ENCODE results near the gene SSH2. TPM values are rescaled to one million over a fixed set of nuclear protein-coding genes. Genes with fewer than 3 reads are reported as not detected.

Gene SSH2
- total and polyA plus RNA-seq, 9 of the 15 experiments (the other 6 are each of a cell fraction or from before 2014, with no cell fraction given): 3.9 to 16.1 (median 10.2) TPM

DNA sequence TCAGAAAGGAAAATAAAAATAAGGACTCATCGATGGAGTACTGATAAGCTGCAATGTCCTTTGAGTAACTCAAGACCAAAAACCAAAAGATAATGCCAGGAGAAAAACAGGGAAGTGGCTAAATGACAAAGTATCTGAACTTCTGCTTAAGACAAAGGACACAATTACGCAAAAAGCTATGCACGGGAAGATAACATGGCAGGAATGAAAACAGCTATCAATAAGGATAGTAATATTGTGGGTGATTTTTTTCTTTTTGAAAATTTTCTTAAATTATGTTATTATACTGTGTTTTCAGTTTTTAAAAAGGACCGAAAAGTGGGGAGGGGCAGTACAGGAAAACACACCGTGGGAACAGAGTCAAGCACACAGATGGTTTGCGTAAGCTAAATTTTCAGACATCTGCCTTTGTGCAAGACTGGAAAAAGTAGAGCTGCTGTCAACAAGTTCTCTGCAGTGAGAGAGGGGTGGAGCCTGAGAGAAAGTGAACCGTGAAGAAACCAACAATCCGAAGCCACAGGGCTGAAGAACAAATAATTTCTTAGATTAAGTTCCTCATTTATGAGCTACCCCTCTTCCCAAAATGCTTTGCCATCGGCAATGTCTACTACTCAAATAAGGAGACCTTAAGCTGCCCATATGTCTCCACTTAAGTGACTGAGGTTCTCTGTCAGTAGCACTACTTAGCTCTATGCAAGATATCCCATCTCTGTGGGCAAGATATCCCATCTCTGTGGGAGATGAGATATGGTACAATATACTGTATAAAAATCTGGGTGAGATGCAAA lies 207.4 kb downstream of the SSH2 start (continued):
- TF ChIP-seq, protein P1, sequence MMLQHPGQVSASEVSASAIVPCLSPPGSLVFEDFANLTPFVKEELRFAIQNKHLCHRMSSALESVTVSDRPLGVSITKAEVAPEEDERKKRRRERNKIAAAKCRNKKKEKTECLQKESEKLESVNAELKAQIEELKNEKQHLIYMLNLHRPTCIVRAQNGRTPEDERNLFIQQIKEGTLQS (IDR thresholded peaks at IDR 0.05): peak; percentile 18; the same call in 1 of the 2 replicates
- TF ChIP-seq, protein P1 (CRISPR knock-in tag; conservative IDR thresholded peaks at IDR 0.05): no peak
- TF ChIP-seq NELFE (IDR thresholded peaks at IDR 0.05; ENCODE audit: insufficient read depth, insufficient read length): no peak
- peak; percentile 79; the same call in 1 of the 2 replicates for TF ChIP-seq LEF1 (IDR thresholded peaks at IDR 0.05)
- 0 out of 2 replicates have a peak, but pooled peaks have one; percentile 31 for TF ChIP-seq ZBTB17 (CRISPR knock-in tag; IDR thresholded peaks at IDR 0.05)
- no peak for TF ChIP-seq HIVEP1 (CRISPR knock-in tag; IDR thresholded peaks at IDR 0.05)
- TF ChIP-seq, protein P2, sequence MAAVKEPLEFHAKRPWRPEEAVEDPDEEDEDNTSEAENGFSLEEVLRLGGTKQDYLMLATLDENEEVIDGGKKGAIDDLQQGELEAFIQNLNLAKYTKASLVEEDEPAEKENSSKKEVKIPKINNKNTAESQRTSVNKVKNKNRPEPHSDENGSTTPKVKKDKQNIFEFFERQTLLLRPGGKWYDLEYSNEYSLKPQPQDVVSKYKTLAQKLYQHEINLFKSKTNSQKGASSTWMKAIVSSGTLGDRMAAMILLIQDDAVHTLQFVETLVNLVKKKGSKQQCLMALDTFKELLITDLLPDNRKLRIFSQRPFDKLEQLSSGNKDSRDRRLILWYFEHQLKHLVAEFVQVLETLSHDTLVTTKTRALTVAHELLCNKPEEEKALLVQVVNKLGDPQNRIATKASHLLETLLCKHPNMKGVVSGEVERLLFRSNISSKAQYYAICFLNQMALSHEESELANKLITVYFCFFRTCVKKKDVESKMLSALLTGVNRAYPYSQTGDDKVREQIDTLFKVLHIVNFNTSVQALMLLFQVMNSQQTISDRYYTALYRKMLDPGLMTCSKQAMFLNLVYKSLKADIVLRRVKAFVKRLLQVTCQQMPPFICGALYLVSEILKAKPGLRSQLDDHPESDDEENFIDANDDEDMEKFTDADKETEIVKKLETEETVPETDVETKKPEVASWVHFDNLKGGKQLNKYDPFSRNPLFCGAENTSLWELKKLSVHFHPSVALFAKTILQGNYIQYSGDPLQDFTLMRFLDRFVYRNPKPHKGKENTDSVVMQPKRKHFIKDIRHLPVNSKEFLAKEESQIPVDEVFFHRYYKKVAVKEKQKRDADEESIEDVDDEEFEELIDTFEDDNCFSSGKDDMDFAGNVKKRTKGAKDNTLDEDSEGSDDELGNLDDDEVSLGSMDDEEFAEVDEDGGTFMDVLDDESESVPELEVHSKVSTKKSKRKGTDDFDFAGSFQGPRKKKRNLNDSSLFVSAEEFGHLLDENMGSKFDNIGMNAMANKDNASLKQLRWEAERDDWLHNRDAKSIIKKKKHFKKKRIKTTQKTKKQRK (IDR thresholded peaks at IDR 0.05; ENCODE audit: borderline replicate concordance, low read depth, low read length): no peak
- TF ChIP-seq, protein P3, sequence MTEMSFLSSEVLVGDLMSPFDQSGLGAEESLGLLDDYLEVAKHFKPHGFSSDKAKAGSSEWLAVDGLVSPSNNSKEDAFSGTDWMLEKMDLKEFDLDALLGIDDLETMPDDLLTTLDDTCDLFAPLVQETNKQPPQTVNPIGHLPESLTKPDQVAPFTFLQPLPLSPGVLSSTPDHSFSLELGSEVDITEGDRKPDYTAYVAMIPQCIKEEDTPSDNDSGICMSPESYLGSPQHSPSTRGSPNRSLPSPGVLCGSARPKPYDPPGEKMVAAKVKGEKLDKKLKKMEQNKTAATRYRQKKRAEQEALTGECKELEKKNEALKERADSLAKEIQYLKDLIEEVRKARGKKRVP (CRISPR knock-in tag; IDR thresholded peaks at IDR 0.05): no peak
- no peak for TF ChIP-seq MBD2 (IDR thresholded peaks at IDR 0.05; ENCODE audit: borderline replicate concordance, low read depth)
- TF ChIP-seq FUS (optimal IDR thresholded peaks at IDR 0.05; ENCODE audit: low read depth, low read length): no peak
- TF ChIP-seq, protein P4, sequence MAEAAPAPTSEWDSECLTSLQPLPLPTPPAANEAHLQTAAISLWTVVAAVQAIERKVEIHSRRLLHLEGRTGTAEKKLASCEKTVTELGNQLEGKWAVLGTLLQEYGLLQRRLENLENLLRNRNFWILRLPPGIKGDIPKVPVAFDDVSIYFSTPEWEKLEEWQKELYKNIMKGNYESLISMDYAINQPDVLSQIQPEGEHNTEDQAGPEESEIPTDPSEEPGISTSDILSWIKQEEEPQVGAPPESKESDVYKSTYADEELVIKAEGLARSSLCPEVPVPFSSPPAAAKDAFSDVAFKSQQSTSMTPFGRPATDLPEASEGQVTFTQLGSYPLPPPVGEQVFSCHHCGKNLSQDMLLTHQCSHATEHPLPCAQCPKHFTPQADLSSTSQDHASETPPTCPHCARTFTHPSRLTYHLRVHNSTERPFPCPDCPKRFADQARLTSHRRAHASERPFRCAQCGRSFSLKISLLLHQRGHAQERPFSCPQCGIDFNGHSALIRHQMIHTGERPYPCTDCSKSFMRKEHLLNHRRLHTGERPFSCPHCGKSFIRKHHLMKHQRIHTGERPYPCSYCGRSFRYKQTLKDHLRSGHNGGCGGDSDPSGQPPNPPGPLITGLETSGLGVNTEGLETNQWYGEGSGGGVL (CRISPR knock-in tag; IDR thresholded peaks at IDR 0.05): no peak
- TF ChIP-seq EP400 (IDR thresholded peaks at IDR 0.05): 0 out of 2 replicates have a peak, but pooled peaks have one; percentile 20
- TF ChIP-seq SMAD2 (IDR thresholded peaks at IDR 0.05; ENCODE audit: low read depth, low read length): no peak
- no peak for TF ChIP-seq MXI1 (IDR thresholded peaks at IDR 0.05; ENCODE audit: low read depth, low read length)
- no peak for TF ChIP-seq PTRF (tag; IDR thresholded peaks at IDR 0.05)
- no peak for TF ChIP-seq SMC3 (conservative IDR thresholded peaks at IDR 0.05; ENCODE audit: insufficient read depth, low read depth, low read length)
